Osteoblast (primary cell): ENCODE data around the gene NCOA6. TPM values are rescaled to one million over a fixed set of nuclear protein-coding genes. Genes with fewer than 3 reads are reported as not detected.

Experiments used
- DNase-seq: peaks from one replicate; pipeline ENCODE4 v3.0.0; 2011; ENCODE audit warnings: low spot score, mixed read lengths; ENCODE audit not compliant: insufficient read length; ENCODE audit errors: missing footprints
- H2AFZ ChIP-seq: 2 replicates; pipeline ENCODE4 v1.6.0; 2011; ENCODE audit warnings: mild to moderate bottlenecking, low read length
- H3K27ac ChIP-seq: 2 replicates; pipeline ENCODE4 v1.5.1; 2011; ENCODE audit warnings: mild to moderate bottlenecking, low read depth, low read length, moderate library complexity
- H3K27me3 ChIP-seq: 2 replicates; pipeline ENCODE4 v1.6.0; 2012; ENCODE audit warnings: mild to moderate bottlenecking, control low read depth, inconsistent platforms, low read length, moderate library complexity; ENCODE audit not compliant: insufficient read depth
- H3K36me3 ChIP-seq: 2 replicates; pipeline ENCODE4 v1.5.1; 2011; ENCODE audit warnings: mild to moderate bottlenecking, low read length, control low read depth, moderate library complexity; ENCODE audit not compliant: insufficient read depth
- H3K4me1 ChIP-seq: 2 replicates; pipeline ENCODE4 v1.5.1; 2011; ENCODE audit warnings: mild to moderate bottlenecking, low read length, control low read depth, moderate library complexity; ENCODE audit not compliant: insufficient read depth
- H3K4me2 ChIP-seq: 2 replicates; pipeline ENCODE4 v1.6.0; 2011; ENCODE audit warnings: mild to moderate bottlenecking, low read length; ENCODE audit not compliant: insufficient read depth
- H3K4me3 ChIP-seq: fragments of 200-600 bp; sonication (generic); 3 replicates; pipeline ENCODE4 v1.5.1; 2012; ENCODE audit warnings: mild to moderate bottlenecking, low read length, inconsistent platforms; ENCODE audit not compliant: insufficient read depth
- H3K79me2 ChIP-seq: 2 replicates; pipeline ENCODE4 v1.6.0; 2012; ENCODE audit warnings: mild to moderate bottlenecking, low read length, control low read depth, inconsistent platforms; ENCODE audit not compliant: insufficient read depth
- H3K9me3 ChIP-seq: 2 replicates; pipeline ENCODE4 v1.5.1; 2011; ENCODE audit warnings: low read depth, low read length, control low read depth
- H4K20me1 ChIP-seq: 2 replicates; pipeline ENCODE4 v1.6.0; 2012; ENCODE audit warnings: mild to moderate bottlenecking, low read length, control low read depth; ENCODE audit not compliant: insufficient read depth
- total RNA-seq: library from RNA; depleted of rRNA; stranded (reverse); fragments of >200 nt; gene quantifications from 2 replicates; pipeline ENCODE4 v1.2.3, GENCODE V29; 2012
- TF ChIP-seq, protein P1 (sequence below): IDR thresholded peaks from 2 replicates; pipeline ENCODE4 v1.5.1; 2011; ENCODE audit warnings: mild to moderate bottlenecking, low read depth, low read length, moderate library complexity; ENCODE audit errors: extremely low read depth

NCOA6 gene
- total RNA-seq, 1 donor = 8.7 TPM

DNA sequence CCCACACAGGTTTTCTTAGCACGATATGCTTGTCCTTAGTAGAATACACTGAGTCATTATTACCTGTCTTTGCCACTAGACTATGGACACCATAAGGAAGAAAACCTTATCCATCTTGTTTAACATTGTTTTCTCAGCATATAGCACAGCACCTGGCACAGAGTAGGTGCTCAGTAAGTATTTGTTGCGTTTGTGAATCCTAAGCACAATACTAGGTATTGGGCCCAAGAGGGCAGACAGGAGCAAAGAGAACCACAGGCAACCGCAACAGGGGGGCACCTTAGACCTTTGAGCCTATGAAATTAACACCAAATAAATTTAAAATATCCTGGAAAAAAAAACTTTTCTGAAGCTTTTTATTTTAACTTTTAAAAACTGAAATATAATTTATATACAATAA is 3.7 kb upstream of the NCOA6 start:
- Histone ChIP-seq H3K4me2 (no peak overlapping the region), H3K27ac (no peak overlapping the region), H3K36me3 (no peaks in the 10 kb centered on the region), H3K4me1 (peaks cover 10% of the 10 kb centered on the region), H3K4me3 (no peak overlapping the region), H3K9me3 (no peaks in the 10 kb centered on the region), H4K20me1 (peaks cover 5% of the 10 kb centered on the region), H3K79me2 (peaks cover 9% of the 10 kb centered on the region), H3K27me3 (peaks cover 29% of the 10 kb centered on the region), H2AFZ (no peak overlapping the region)
- no peak for DNase-seq
- TF ChIP-seq, protein P1, sequence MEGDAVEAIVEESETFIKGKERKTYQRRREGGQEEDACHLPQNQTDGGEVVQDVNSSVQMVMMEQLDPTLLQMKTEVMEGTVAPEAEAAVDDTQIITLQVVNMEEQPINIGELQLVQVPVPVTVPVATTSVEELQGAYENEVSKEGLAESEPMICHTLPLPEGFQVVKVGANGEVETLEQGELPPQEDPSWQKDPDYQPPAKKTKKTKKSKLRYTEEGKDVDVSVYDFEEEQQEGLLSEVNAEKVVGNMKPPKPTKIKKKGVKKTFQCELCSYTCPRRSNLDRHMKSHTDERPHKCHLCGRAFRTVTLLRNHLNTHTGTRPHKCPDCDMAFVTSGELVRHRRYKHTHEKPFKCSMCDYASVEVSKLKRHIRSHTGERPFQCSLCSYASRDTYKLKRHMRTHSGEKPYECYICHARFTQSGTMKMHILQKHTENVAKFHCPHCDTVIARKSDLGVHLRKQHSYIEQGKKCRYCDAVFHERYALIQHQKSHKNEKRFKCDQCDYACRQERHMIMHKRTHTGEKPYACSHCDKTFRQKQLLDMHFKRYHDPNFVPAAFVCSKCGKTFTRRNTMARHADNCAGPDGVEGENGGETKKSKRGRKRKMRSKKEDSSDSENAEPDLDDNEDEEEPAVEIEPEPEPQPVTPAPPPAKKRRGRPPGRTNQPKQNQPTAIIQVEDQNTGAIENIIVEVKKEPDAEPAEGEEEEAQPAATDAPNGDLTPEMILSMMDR = no peak

- H3K4me1 ChIP-seq = peaks cover 14% of the 10 kb centered on the region
- no peaks in the 10 kb centered on the region for H3K9me3 ChIP-seq
- H4K20me1 ChIP-seq = peaks cover 45% of the 10 kb centered on the region
- peak overlapping the region; percentile 99 for H3K4me3 ChIP-seq
- peak overlapping the region; percentile 79 for H3K27ac ChIP-seq
- peaks cover 52% of the 10 kb centered on the region for H3K79me2 ChIP-seq
- H3K4me2 ChIP-seq = peak overlapping the region; percentile 99
- TF ChIP-seq, protein P1 = no peak
- peaks cover under 1% of the 10 kb centered on the region for H3K27me3 ChIP-seq
- H3K36me3 ChIP-seq = no peaks in the 10 kb centered on the region
- H2AFZ ChIP-seq = peak overlapping the region; percentile 93
- DNase-seq = peak; percentile 92
Measured at GRCh38 chr20:34824806-34825529, 483 bp downstream of the NCOA6 start.

DNA sequence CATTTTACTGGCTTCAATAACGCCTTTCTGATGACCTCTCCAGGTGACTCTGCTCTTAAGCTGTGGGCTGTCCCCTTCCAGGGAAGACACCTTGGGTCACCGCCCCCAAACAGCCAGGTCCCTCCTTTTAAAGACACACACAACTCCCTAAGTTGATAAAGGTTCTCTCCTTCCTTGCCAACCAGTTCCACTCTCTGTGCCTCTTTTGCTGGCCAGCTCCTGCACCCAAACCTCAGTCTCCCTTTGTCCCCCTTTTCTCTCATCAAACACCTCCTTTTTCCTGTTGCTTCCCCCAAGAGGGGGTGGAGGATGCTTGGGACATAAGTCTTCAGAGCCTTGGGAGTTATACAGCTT is 1.0 kb downstream of the NCOA6 start:
- Histone ChIP-seq H3K4me1 (peaks cover 14% of the 10 kb centered on the region), H3K27me3 (no peaks in the 10 kb centered on the region), H3K4me3 (peak overlapping the region; percentile 99), H2AFZ (peak overlapping the region; percentile 93), H3K36me3 (no peaks in the 10 kb centered on the region), H3K4me2 (peak overlapping the region; percentile 99), H3K27ac (peak overlapping the region; percentile 79), H3K9me3 (no peaks in the 10 kb centered on the region), H3K79me2 (peaks cover 57% of the 10 kb centered on the region), H4K20me1 (peaks cover 49% of the 10 kb centered on the region)
- peak; percentile 86 for DNase-seq
- TF ChIP-seq, protein P1 = no peak

- no peak overlapping the region for H2AFZ ChIP-seq
- peak overlapping the region; percentile 99 for H3K4me2 ChIP-seq
- peaks cover 61% of the 10 kb centered on the region for H3K79me2 ChIP-seq
- TF ChIP-seq, protein P1 = no peak
- peak overlapping the region; percentile 99 for H3K4me3 ChIP-seq
- no peaks in the 10 kb centered on the region for H3K9me3 ChIP-seq
- no peaks in the 10 kb centered on the region for H3K27me3 ChIP-seq
- H3K4me1 ChIP-seq = peaks cover 14% of the 10 kb centered on the region
- DNase-seq = no peak
- H3K27ac ChIP-seq = peak overlapping the region; percentile 79
- no peaks in the 10 kb centered on the region for H3K36me3 ChIP-seq
- peaks cover 53% of the 10 kb centered on the region for H4K20me1 ChIP-seq
Measured at GRCh38 chr20:34824026-34824425, 1.4 kb downstream of the NCOA6 start.
